ENCODE data around the gene FGF8.

DNA sequence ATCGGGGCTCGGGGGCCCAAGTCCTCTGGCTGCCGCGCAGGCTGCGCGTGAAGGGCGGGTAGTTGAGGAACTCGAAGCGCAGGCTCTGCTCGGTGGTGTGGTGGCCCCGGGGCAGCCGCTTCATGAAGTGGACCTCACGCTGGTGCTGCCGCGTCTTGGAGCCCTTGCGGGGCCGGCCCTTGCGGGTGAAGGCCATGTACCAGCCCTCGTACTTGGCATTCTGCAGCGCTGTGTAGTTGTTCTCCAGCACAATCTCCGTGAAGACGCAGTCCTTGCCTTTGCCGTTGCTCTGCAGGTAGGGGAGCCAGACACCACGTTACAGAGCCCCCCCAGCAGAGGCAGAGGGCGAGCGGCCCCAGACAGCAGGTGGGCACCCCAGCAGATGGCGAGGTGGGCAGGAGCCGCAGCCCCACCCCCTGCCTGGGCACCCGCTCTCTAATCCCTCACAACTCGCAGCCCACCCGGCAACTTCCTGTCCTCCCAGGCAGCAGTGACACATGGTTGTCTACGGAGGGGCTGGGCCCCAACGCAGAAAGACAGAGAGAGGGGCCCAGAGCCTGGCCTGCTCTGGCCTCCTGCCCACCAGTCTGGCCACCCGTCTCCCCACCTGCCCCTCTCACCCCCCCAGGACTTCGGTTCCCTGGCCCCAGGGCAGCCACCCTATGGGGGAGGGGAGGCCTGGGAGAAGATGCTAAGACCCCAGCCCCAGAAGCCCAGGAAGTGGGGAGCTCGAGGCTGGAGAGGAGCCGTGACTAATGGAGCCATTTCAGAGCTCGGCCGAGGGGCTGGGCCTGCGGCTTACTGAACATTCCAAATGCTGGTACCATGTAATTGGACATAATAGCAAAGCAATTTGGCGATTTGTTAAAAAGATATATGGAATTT, 5.3 kb downstream of the FGF8 start:
- TF ChIP-seq GABPA (IDR thresholded peaks at IDR 0.05; ENCODE audit: borderline replicate concordance, insufficient read depth, low read length), result no peak
- TF ChIP-seq, protein P1, sequence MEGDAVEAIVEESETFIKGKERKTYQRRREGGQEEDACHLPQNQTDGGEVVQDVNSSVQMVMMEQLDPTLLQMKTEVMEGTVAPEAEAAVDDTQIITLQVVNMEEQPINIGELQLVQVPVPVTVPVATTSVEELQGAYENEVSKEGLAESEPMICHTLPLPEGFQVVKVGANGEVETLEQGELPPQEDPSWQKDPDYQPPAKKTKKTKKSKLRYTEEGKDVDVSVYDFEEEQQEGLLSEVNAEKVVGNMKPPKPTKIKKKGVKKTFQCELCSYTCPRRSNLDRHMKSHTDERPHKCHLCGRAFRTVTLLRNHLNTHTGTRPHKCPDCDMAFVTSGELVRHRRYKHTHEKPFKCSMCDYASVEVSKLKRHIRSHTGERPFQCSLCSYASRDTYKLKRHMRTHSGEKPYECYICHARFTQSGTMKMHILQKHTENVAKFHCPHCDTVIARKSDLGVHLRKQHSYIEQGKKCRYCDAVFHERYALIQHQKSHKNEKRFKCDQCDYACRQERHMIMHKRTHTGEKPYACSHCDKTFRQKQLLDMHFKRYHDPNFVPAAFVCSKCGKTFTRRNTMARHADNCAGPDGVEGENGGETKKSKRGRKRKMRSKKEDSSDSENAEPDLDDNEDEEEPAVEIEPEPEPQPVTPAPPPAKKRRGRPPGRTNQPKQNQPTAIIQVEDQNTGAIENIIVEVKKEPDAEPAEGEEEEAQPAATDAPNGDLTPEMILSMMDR (IDR thresholded peaks at IDR 0.05; ENCODE audit: control extremely low read depth in 1 of 3, insufficient read depth in 1 of 3, low read depth in 1 of 3, low read length in 3 of 3), result no peak
- no peak for TF ChIP-seq POLR2A (IDR thresholded peaks at IDR 0.05; ENCODE audit: control extremely low read depth in 1 of 2, low read depth in 2 of 2, low read length in 2 of 2)
- TF ChIP-seq POLR2AphosphoS5 (IDR thresholded peaks at IDR 0.05; ENCODE audit: low read depth, low read length), result no peak
- no peak for TF ChIP-seq RNF2 (IDR thresholded peaks at IDR 0.05; ENCODE audit: borderline replicate concordance, low read depth, low read length, missing control alignments, poor library complexity, severe bottlenecking)
- TF ChIP-seq KDM5A (IDR thresholded peaks at IDR 0.05; ENCODE audit: low read length), result no peak
- no peak for TF ChIP-seq TCF12 (IDR thresholded peaks at IDR 0.05; ENCODE audit: low read depth, low read length)
- no peak for TF ChIP-seq ZNF274 (IDR thresholded peaks at IDR 0.05; ENCODE audit: borderline replicate concordance, extremely low read depth, low read length)

Data from H1 (cell line).